ENCODE data around the gene KCNC4. TPM values are rescaled to one million over a fixed set of nuclear protein-coding genes. Genes with fewer than 3 reads are reported as not detected.

Gene KCNC4
- total RNA-seq, 4 donors from 2014 or later, result 2.1 to 29.4 (median 3.9) TPM

DNA sequence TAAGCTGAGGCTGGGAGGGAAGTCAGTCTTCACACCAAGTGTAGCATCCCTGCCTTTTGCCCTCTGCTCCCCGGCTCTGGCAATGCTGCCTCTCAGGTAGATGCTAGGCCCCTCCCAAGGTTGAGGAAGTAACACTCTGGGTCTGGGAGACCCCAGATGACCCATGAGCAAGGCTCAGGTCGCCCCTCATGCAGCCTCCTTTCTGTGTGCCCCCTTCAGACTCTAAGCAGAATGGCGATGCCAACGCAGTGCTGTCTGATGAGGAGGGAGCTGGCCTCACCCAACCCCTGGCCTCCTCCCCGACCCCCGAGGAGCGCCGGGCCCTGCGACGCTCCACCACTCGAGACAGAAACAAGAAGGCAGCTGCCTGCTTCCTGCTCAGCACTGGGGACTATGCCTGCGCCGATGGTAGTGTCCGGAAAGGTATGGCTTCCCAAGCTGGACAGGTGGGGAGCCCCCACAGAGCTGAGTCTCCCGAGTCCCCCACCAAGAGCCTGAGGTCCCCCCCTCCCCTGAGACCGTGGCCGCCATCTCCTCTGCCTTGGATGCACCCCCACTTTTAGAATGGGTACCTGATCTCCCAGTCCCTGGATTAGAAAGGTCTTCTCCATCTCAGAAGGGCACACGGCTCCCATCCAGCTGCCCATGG lies 15.8 kb downstream of the KCNC4 start:
- intact Hi-C loops (cut with DNase I; ENCODE audit: low total_unique reads), result no loop called here
- no peak overlapping the region for H3K27ac ChIP-seq
- H3K4me3 ChIP-seq, result no peak overlapping the region
- H3K36me3 ChIP-seq, result no peaks in the 10 kb centered on the region
- H3K4me1 ChIP-seq, result no peaks in the 10 kb centered on the region
- DNase-seq, result no peak
- no peaks in the 10 kb centered on the region for H3K9me3 ChIP-seq
- no peak for TF ChIP-seq POLR2A (IDR thresholded peaks at IDR 0.05)
- TF ChIP-seq, protein P1, sequence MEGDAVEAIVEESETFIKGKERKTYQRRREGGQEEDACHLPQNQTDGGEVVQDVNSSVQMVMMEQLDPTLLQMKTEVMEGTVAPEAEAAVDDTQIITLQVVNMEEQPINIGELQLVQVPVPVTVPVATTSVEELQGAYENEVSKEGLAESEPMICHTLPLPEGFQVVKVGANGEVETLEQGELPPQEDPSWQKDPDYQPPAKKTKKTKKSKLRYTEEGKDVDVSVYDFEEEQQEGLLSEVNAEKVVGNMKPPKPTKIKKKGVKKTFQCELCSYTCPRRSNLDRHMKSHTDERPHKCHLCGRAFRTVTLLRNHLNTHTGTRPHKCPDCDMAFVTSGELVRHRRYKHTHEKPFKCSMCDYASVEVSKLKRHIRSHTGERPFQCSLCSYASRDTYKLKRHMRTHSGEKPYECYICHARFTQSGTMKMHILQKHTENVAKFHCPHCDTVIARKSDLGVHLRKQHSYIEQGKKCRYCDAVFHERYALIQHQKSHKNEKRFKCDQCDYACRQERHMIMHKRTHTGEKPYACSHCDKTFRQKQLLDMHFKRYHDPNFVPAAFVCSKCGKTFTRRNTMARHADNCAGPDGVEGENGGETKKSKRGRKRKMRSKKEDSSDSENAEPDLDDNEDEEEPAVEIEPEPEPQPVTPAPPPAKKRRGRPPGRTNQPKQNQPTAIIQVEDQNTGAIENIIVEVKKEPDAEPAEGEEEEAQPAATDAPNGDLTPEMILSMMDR (IDR thresholded peaks at IDR 0.05), result no peak
- H3K27me3 ChIP-seq, result no peaks in the 10 kb centered on the region

DNA sequence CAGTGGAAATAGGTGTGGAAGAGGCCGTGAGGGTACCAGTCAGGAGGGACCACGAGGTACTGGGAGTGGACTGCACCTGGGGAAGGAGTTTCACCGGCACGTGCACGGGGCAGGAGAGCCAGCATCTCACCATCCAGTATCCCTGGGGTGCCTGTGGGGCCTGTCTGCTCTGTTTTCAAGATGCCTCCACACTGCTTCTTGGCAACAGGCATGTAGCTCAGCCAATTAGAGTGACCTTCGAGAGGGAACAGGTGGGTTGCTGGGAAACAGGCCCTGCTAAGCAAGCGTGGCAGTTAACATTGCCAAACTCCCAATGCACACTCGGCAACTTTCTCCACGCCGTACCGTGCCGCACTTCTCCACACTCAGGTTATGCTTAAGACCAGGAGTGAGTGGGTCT lies 17.7 kb downstream of the KCNC4 start:
- intact Hi-C loops (cut with DNase I; ENCODE audit: low total_unique reads), result no loop called here
- Histone ChIP-seq H3K4me1 (no peaks in the 10 kb centered on the region), H3K27ac (no peak overlapping the region), H3K9me3 (no peaks in the 10 kb centered on the region), H3K4me3 (no peak overlapping the region), H3K27me3 (no peaks in the 10 kb centered on the region), H3K36me3 (no peaks in the 10 kb centered on the region)
- TF ChIP-seq POLR2A (IDR thresholded peaks at IDR 0.05), result no peak
- TF ChIP-seq, protein P1 (IDR thresholded peaks at IDR 0.05), result no peak
- no peak for DNase-seq

DNA sequence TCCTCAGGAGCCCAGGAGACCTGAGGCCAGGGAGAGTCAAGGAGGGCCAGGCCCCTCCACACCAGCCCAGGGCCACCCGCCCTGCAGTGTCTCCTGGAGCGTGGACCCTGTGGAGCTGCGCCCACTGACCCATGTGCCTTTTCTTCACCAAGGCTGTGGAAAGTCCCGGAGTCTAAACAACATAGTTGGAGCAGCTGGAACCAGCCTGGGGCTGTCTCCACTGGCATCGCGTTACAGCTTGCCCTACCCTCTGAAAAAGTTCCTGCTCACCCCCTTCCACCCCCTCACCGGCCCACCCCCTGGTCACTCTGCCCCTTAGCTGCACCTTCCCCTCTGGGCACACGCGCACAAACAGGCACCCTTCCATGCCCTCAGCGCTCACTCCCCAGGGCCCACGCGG lies 18.3 kb downstream of the KCNC4 start:
- intact Hi-C loops (cut with DNase I; ENCODE audit: low total_unique reads), result no loop called here
- no peaks in the 10 kb centered on the region for H3K4me1 ChIP-seq
- H3K9me3 ChIP-seq, result no peaks in the 10 kb centered on the region
- H3K4me3 ChIP-seq, result no peak overlapping the region
- H3K27me3 ChIP-seq, result no peaks in the 10 kb centered on the region
- no peak for TF ChIP-seq POLR2A (IDR thresholded peaks at IDR 0.05)
- TF ChIP-seq, protein P1 (IDR thresholded peaks at IDR 0.05), result no peak
- DNase-seq, result no peak
- H3K36me3 ChIP-seq, result no peaks in the 10 kb centered on the region
- no peak overlapping the region for H3K27ac ChIP-seq

DNA sequence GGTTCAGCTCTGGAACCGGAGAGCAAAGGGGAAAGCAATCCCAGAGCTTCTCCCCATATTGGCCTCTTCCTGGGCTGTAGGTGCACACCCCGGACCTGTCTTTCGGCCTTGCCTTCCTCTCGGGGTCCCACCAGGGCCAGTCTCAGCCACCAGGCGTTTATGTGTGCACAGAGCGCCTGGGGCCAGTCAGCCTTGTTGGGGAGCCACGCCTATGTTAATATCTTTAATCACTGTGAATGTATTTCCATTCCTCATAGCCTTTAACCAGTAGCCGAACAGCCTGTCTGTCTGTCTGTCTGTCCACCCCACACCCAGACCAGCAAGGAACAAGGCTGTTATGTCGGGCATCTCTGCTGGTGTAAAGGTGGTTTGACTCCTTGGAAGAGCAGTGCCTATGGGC lies 18.8 kb downstream of the KCNC4 start:
- Histone ChIP-seq H3K4me1 (no peaks in the 10 kb centered on the region), H3K27me3 (no peaks in the 10 kb centered on the region), H3K27ac (no peak overlapping the region), H3K9me3 (no peaks in the 10 kb centered on the region), H3K4me3 (no peak overlapping the region), H3K36me3 (no peaks in the 10 kb centered on the region)
- intact Hi-C loops (cut with DNase I; ENCODE audit: low total_unique reads), result no loop called here
- DNase-seq, result no peak
- no peak for TF ChIP-seq POLR2A (IDR thresholded peaks at IDR 0.05)
- TF ChIP-seq, protein P1 (IDR thresholded peaks at IDR 0.05), result no peak

DNA sequence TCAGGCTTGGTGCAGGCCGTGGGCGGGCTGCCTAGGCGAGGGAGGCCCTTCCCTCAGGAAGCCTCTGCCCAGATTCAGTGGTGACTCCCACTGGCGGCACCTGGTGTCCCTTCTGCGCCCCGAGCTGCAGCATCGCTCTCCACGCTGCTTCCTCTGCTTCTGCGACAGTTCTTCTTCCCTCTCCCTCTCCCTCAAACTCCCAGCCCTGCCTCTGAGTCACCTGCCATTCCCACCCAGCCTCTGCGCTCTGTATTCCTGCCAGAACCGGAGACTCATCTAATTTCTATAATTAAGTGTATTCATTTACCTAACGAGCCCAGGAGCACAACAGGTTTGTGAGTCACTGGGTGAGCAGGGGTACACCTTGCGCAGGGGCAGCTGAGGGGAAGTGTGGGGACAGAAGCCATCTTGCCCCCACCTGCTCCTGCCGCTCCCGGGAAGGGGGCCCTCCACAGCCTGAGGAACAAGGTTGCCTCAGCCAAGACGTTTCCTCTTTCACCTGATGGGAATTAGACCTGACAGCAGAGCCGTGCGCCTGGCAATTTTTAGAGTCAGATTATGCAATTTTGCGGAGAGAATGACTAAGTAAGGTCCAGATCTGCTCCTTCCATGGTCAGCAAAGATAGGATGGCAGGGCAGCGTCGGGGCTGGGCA lies 19.4 kb downstream of the KCNC4 start:
- Histone ChIP-seq H3K9me3 (no peaks in the 10 kb centered on the region), H3K4me3 (no peak overlapping the region), H3K27me3 (no peaks in the 10 kb centered on the region), H3K27ac (no peak overlapping the region), H3K4me1 (no peaks in the 10 kb centered on the region), H3K36me3 (no peaks in the 10 kb centered on the region)
- TF ChIP-seq, protein P1 (IDR thresholded peaks at IDR 0.05), result no peak
- TF ChIP-seq POLR2A (IDR thresholded peaks at IDR 0.05), result no peak
- intact Hi-C loops (cut with DNase I; ENCODE audit: low total_unique reads), result no loop called here
- no peak for DNase-seq
